Stimulated activated CD4-positive, alpha-beta T cell treated with anti-CD3 and anti-CD28 coated beads, TNF-alpha, amount 100 ng/mL, for 48 hours (primary cell): Measurements from ENCODE around the gene DCTN5.

Experiments used
- DNase-seq, 3 donors: peaks; one replicate each; pipeline ENCODE4 v3.0.0-alpha.2; 2020; ENCODE audit warnings: low read depth in 3 of 3

Gene DCTN5

DNA sequence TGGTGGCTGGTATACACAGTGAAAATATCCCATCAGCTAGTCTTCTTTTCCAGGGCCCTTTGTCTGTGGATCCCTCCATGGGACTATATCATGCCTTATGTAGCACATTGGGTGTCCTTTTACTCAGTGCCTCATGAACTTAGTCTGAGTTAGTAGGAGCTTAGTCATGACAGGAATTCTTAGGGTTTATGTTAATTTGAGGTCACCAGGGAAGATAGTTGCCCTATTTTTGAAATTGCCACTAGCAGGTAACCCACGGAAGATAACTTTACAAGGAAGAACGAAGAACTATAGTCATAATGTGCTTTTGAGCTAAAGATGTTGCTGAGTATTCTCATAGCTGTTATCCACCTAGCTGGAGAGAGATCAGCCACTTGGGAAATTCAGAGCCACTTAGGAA is 22.7 kb downstream of the DCTN5 start:
- no peak for DNase-seq

- no peak for DNase-seq
Observed at GRCh38 chr16:23666571-23667354, 25.5 kb downstream of the DCTN5 start.

- no peak for DNase-seq
Observed at GRCh38 chr16:23667355-23667659, 26.0 kb downstream of the DCTN5 start.

- DNase-seq, result no peak
Observed at GRCh38 chr16:23668225-23668624, 27.0 kb downstream of the DCTN5 start.

DNA sequence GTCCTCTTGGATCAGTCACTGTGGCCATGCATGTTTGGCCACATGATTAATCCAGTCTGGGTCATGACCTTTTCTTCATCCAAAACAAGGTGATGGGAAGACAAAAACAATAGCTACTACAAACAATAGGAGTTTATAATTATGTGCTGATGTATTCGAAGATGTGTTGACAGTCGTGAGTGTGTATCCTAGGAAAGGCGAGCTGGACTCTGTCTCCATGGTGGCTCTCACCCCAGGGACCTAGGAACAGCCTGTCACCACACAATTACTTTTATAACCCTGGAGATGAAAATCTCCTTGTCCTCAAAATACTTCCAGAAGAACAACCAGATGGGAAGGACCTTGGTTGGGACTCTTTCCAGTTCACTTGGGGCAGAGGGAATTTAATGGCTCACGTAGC is 27.6 kb downstream of the DCTN5 start:
- DNase-seq, result no peak

DNA sequence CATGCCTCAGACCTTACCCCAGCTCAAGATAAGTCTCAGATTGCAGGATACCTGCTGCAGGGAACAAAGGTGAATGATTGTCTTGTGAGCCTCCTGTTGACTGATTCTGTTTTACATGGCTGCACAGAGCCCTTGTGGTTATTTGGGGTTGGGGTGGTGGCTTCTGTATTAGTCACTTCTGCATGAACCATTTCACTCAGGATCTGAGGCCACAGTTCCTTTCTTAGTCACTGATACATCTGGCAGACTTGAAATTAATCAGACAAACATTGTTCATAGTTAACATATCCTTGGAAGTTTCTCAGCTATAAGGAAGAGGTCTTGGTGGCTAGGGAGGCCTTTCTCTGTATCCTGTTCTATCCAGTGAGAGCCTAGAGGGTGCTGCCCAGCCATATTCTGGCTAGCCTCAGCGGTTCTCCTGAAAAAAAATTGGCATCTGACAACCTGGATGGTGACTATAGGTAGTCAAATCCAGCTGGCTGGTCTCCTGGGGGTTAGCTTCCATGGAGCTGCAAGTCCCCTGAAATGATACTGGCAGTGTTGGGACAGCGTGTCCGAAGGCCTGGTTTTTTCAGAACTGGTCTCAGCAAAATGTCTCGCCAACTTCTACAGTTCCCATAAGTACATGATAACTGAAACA is 29.0 kb downstream of the DCTN5 start:
- peak in 2 of 3 donors; percentile 24 to 46 for DNase-seq

GRCh38 chr16:23673971-23674614 is 32.8 kb downstream of the DCTN5 start:
- DNase-seq, result no peak

DNA sequence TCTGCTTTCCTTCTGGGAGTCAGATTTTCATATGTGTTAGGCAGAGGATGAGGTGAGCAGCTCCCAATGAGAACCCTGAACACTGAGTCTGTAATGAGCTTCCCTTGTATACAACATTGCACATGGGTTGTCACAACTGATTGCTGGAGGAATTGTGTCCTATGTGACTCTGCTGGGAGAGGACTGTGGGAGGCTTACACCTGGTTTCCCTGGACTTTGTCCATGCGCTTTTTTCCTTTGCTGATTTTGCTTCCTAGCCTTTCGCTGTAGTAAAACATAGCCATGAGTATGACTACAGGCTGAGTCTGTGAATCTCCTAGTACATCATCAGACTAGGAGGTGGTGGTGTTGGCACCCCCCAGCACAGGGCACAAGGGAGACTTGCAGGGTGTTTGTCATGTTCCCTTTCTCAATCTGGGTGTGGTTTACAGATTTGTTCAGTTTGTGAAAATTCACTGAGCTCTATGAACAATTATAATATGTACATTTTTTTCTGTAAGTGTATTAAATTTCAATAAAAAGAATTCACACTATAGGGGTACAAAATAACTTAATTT is 35.7 kb downstream of the DCTN5 start:
- DNase-seq, result no peak

DNA sequence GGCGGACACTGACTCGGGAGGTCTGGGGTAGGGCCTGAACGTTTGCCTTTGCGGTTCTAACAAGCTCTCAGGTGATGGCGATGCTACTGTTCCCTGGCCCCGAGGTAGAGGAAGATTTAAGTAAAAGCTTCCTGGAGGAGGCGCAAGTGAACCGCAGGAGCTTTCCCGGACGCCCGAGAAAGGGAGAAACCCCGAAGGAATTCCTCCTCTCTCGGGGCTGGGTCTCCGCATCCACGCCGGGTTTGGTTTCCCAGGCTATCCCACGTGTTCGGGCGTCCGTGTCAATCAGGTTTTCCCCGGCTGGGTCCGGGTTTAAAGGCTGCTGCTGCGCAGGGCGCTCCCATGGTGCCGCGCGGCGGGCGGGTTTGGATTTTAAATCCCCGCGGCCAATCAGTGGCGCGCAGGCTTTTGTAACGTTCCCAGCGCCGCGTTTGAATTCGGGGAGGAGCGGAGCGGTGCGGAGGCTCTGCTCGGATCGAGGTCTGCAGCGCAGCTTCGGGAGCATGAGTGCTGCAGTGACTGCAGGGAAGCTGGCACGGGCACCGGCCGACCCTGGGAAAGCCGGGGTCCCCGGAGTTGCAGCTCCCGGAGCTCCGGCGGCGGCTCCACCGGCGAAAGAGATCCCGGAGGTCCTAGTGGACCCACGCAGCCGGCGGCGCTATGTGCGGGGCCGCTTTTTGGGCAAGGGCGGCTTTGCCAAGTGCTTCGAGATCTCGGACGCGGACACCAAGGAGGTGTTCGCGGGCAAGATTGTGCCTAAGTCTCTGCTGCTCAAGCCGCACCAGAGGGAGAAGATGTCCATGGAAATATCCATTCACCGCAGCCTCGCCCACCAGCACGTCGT is 37.4 kb downstream of the DCTN5 start, which contains the start of gene PLK1:
Gene PLK1, plus strand, starts transcription at position 460 of the 844 bp plus-strand sequence. Its CDS starts 44 bp downstream, at position 504.
- peak; percentile 74 to 80 (median 77) for DNase-seq

DNA sequence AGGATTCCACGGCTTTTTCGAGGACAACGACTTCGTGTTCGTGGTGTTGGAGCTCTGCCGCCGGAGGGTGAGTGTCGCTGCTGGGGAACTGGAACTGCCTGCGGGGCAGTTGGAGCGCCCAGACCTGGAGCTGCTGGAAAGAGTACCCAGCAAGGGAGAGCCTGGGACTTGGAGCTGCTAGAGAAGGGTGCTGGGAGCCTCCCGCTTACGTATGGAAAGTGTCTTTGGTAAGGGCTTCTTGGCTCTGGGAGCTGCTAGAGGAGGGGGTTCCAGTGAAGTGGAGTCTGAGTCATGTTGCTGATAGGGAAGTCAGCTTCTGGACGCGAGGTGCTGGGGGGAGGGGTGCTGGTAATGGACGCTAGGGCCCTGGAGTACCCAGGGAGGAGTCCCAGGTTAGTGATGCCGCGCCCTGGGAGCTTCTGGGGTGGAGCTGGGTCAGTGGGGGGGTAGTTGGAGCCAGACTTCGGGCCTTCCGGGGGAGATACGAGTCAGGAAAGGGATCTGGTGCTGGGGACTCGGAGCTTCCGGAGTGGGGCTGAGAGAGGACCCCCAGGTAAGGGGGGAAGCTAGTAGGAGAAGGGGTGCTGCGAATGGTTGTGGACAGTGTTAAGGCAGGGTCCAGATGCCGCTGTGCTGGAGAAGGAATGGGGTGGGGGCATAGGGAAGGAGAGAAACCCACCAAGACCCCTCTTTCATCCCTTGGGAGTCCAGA is 38.2 kb downstream of the DCTN5 start:
- DNase-seq, result peak in 1 of 3 donors; percentile 25

DNA sequence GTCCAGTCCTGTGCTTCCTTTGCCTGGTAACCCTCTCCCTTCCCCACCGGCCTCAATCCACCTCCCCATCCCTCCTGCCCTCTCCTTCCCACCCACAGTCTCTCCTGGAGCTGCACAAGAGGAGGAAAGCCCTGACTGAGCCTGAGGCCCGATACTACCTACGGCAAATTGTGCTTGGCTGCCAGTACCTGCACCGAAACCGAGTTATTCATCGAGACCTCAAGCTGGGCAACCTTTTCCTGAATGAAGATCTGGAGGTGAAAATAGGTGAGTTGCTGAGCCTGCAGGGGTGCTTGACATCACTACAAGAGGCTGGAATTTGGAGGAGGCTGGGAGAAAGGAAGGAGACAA is 38.7 kb downstream of the DCTN5 start:
- no peak for DNase-seq

DNA sequence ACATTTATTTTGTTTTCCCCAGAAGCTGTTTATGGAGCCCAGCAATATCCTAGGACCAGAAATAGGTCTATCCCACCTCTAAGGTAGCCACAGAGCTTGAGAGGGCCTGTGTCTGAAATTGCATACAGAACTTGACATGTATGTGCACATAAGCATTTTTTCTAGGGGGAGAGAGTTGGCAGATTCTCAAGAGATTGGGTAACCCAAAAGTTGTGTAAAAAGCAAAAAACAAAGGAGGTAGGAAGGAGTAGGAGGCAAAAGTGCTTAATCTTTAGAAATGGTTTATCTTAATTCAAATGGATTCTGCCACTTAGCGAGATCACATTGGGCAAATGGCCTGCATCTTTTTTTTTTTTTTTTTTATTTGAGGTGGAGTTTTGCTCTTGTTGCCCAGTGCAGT is 40.9 kb downstream of the DCTN5 start:
- DNase-seq, result no peak

DNA sequence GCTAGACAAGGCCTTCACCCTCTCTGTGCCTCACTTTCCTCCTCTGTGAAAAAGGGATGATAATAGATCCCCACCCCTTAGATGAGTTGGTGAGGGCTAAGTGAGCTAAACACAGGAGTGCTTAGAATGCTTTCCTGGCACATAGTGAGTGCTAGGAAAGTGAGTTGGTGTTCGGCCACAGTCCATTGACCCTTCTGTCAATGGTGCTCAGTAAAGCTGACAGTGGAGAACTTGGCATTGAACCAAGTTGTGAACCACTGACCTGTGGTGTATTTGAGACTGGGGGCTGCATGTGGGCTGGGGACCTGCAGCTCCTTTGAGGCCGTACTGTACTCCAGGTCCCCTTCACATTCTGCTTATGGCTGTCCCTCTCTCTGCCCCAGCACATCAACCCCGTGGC is 42.2 kb downstream of the DCTN5 start:
- DNase-seq, result no peak

GRCh38 chr16:23687034-23687808 is 46.0 kb downstream of the DCTN5 start:
- no peak for DNase-seq

DNA sequence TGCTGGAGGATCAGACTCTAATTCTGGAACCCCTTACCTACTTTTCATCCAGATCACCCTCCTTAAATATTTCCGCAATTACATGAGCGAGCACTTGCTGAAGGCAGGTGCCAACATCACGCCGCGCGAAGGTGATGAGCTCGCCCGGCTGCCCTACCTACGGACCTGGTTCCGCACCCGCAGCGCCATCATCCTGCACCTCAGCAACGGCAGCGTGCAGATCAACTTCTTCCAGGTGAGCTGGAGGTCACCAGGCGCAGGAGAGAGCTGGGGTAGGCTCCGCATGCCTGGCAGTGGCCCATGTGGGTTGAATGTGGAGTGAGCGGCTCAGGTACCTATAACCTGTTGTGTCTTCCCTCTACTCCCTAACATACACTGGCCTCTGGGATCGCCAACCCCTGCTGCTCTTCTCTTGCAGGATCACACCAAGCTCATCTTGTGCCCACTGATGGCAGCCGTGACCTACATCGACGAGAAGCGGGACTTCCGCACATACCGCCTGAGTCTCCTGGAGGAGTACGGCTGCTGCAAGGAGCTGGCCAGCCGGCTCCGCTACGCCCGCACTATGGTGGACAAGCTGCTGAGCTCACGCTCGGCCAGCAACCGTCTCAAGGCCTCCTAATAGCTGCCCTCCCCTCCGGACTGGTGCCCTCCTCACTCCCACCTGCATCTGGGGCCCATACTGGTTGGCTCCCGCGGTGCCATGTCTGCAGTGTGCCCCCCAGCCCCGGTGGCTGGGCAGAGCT is 48.3 kb downstream of the DCTN5 start:
- DNase-seq, result no peak

DNA sequence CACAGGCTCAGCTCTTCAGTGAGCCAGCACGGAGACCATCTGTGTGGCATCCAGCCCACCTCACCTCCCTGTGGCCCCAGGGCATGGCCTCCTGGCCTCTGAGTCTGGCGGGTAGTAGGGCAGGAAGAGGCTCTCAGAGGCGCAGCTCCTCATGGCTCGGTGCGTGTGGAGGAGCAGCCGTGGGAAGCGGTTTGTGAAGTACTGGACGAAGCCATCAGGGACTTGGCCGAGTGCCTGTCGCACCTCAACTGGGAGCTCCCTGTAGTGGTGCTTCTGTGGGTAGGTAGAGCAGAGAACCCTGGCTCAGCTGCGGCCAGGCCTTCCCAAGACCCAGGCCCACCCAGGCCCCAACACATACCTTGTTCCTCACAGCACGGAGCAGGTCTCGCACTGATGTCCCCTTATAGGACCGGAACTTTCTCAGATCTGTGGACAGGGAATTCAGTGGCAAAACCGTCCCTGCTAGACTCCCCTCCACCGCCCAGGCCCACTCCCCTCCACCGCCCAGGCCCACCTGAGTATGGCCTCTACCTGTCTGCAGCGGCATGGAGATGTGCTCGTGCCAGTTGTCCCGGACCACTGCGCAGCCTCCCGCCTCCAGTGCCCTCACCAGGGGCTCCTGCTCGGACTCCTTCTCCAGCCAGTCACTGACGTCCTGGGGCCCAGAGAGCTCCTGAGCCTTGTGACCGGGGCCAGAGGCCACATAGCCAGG is 49.7 kb downstream of the DCTN5 start:
- no peak for DNase-seq

GRCh38 chr16:23691483-23692189 is 50.4 kb downstream of the DCTN5 start:
- DNase-seq, result no peak

DNA sequence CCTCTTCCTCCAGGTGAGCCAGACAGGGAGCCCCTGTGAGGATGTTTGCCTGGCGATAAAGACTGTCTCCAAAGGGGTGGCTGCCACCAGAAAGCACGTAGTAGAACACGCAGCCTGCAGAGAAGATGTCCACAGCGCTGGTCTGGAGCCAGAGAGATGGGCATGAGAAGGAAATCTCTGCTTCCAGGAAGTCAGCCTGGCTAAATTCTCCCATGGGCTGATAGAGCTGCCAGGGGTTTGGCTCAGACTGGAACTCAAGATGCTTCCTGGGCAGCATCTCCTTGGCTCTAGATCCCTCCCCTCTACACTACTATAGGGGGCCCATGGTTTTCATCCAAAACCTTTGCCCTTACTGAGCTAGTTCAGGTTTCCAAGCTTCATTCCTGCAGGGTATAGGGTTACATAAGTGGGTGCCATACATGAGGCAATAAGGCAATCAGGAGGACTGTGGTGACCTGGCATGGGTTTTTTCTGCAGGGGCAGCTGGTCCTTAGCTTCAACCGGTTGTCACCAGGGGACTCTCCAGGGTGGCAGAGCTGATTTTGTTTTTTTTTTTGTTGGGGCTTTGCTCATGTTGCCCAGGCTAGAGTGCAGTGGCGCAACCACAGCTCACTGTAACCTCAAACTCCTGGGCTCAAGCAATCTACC is 51.0 kb downstream of the DCTN5 start:
- no peak for DNase-seq
